Measurements from ENCODE around the gene ARID5B. TPM values are rescaled to one million over a fixed set of nuclear protein-coding genes. Genes with fewer than 3 reads are reported as not detected.

The ARID5B gene
- total RNA-seq, 1 experiment from 2014 or later = 0.04 TPM

GRCh38 chr10:61941202-61941681 is 39.7 kb downstream of the ARID5B start:
- no peaks in the 10 kb centered on the region for H3K79me2 ChIP-seq (ENCODE audit: insufficient read depth, low read length)
- H4K5ac ChIP-seq (ENCODE audit: insufficient read length, low read depth, low read length) = no peak overlapping the region
- no peak overlapping the region for H3K27ac ChIP-seq (ENCODE audit: insufficient read length, low read depth, low read length)
- Mint-ChIP-seq H3K27ac (no peak overlapping the region), H3K27me3 (ENCODE audit: low read depth) (no peaks in the 10 kb centered on the region), H3K9me3 (no peaks in the 10 kb centered on the region), H3K36me3 (ENCODE audit: insufficient read depth in 1 of 3, low read depth in 3 of 3) (no peaks in the 10 kb centered on the region), H3K4me3 (no peak overlapping the region), H3K4me1 (peaks cover 0 to 6% of the 10 kb centered on the region in 2 experiments; a peak in 2 of 4 replicates)
- H2BK5ac ChIP-seq (ENCODE audit: insufficient read length, low read length) = no peak overlapping the region
- H4K20me1 ChIP-seq (ENCODE audit: control insufficient read depth, insufficient read depth, insufficient read length) = no peaks in the 10 kb centered on the region
- H4K8ac ChIP-seq (replicated peaks; ENCODE audit: insufficient read length, low read depth, low read length) = no peak overlapping the region
- H3T11ph ChIP-seq (ENCODE audit: low read length) = no peak overlapping the region
- no peaks in the 10 kb centered on the region for H3K79me1 ChIP-seq (ENCODE audit: insufficient read depth, low read depth, low read length, poor library complexity, severe bottlenecking)
- no peaks in the 10 kb centered on the region for H3K9me3 ChIP-seq (ENCODE audit: control insufficient read depth, low read depth, low read length)
- H4K91ac ChIP-seq (ENCODE audit: insufficient read length, low read depth, low read length) = no peak overlapping the region
- no peak overlapping the region for H3K23ac ChIP-seq (ENCODE audit: insufficient read length, low read depth, low read length)
- no peak overlapping the region for H2AFZ ChIP-seq (ENCODE audit: low read length)
- H2AK5ac ChIP-seq (ENCODE audit: insufficient read length, low read length) = no peak overlapping the region
- no peaks in the 10 kb centered on the region for H3K4me1 ChIP-seq (ENCODE audit: insufficient read depth, low read length)
- H3K56ac ChIP-seq (ENCODE audit: insufficient read length, low read depth, low read length) = no peak overlapping the region
- no peak overlapping the region for H2BK20ac ChIP-seq (ENCODE audit: low read depth, low read length, poor library complexity, severe bottlenecking)
- WGBS (ENCODE audit: extremely low coverage, insufficient read length, low lambda C conversion rate) = no CpG with 5 or more reads among the region's 4 CpGs
- TF ChIP-seq CTCF (conservative IDR thresholded peaks at IDR 0.05) = no peak
- DNase-seq = no peak
- no peak overlapping the region for H3K18ac ChIP-seq (ENCODE audit: insufficient read length, low read depth, low read length)
- H2BK15ac ChIP-seq (ENCODE audit: low read depth, low read length) = no peak overlapping the region
- H3K14ac ChIP-seq (ENCODE audit: insufficient read depth, low read length) = no peak overlapping the region
- H2BK120ac ChIP-seq (ENCODE audit: low read depth, low read length, poor library complexity, severe bottlenecking) = no peak overlapping the region
- H3K4me2 ChIP-seq (ENCODE audit: insufficient read depth, insufficient read length, low read length) = no peak overlapping the region
- no peak overlapping the region for H2BK12ac ChIP-seq (ENCODE audit: insufficient read length, low read depth, low read length)
- no peak overlapping the region for H3K9ac ChIP-seq (ENCODE audit: extremely low read depth, insufficient read length, low read length)
- H3K23me2 ChIP-seq (ENCODE audit: insufficient read length, low read depth, low read length, poor library complexity, severe bottlenecking) = no peaks in the 10 kb centered on the region
- H3K4ac ChIP-seq (ENCODE audit: low read depth, low read length) = no peak overlapping the region
- no peaks in the 10 kb centered on the region for H3K27me3 ChIP-seq (ENCODE audit: insufficient read depth, low read length)
